Smooth muscle cell (in vitro differentiated cells): Measurements from ENCODE around the gene GALNT7. TPM values are rescaled to one million over a fixed set of nuclear protein-coding genes. Genes with fewer than 3 reads are reported as not detected.

Experiments used
- DNase-seq: peaks from one replicate; lab custom pipeline; 2025; ENCODE audit not compliant: unreplicated experiment; lab: John Stamatoyannopoulos, UW
- H2AFZ ChIP-seq: fragments of 200-600 bp; sonication (generic); 2 replicates; pipeline ENCODE4 v1.6.0; 2016; ENCODE audit warnings: antibody characterized with exemption, low read depth, mild to moderate bottlenecking
- H3F3A ChIP-seq: fragments of 200-600 bp; sonication (generic); 2 replicates; pipeline ENCODE4 v1.6.0; 2017; ENCODE audit warnings: antibody characterized with exemption, low read depth
- H3K27ac ChIP-seq: fragments of 200-600 bp; sonication (generic); 2 replicates; pipeline ENCODE4 v1.5.1; 2016; ENCODE audit warnings: low read depth, mild to moderate bottlenecking
- H3K27me3 ChIP-seq: fragments of 200-600 bp; sonication (generic); 2 replicates; pipeline ENCODE4 v1.6.1; 2016; ENCODE audit warnings: low read depth, mild to moderate bottlenecking
- H3K36me3 ChIP-seq: fragments of 200-600 bp; sonication (generic); 2 replicates; pipeline ENCODE4 v1.5.1; 2016; ENCODE audit warnings: low read depth
- H3K4me1 ChIP-seq: fragments of 200-600 bp; sonication (generic); 2 replicates; pipeline ENCODE4 v1.5.1; 2016; ENCODE audit warnings: low read depth
- H3K4me2 ChIP-seq: fragments of 200-600 bp; sonication (generic); 2 replicates; pipeline ENCODE4 v1.6.0; 2016; ENCODE audit warnings: mild to moderate bottlenecking
- H3K4me3 ChIP-seq: fragments of 200-600 bp; sonication (generic); 2 replicates; pipeline ENCODE4 v1.5.1; 2016; ENCODE audit warnings: mild to moderate bottlenecking
- H3K79me2 ChIP-seq: fragments of 200-600 bp; sonication (generic); 2 replicates; pipeline ENCODE4 v1.6.0; 2016; ENCODE audit warnings: low read depth, mild to moderate bottlenecking
- H3K9ac ChIP-seq: fragments of 200-600 bp; sonication (generic); 2 replicates; pipeline ENCODE4 v1.6.0; 2016; ENCODE audit warnings: low read depth
- H3K9me3 ChIP-seq: fragments of 200-600 bp; sonication (generic); replicated peaks from 2 replicates; pipeline ENCODE4 v1.5.1; 2016; ENCODE audit warnings: low read depth
- H4K20me1 ChIP-seq: fragments of 200-600 bp; sonication (generic); 2 replicates; pipeline ENCODE4 v1.6.0; 2016; ENCODE audit warnings: low read depth
- CTCF ChIP-seq: fragments of 200-600 bp; sonication (generic); IDR thresholded peaks from 2 replicates; pipeline ENCODE4 v1.5.1; 2017; ENCODE audit warnings: borderline replicate concordance, mild to moderate bottlenecking, antibody characterized with exemption; ENCODE audit not compliant: insufficient read depth, poor library complexity, severe bottlenecking
- WGBS: methylation state at CpG from one replicate; pipeline ENCODE4 v1.1.7; 2016; ENCODE audit warnings: low lambda C conversion rate; 5-methylcytosine and 5-hydroxymethylcytosine counted together
- polyA plus RNA-seq: library from polyadenylated mRNA; unstranded; fragments of >200 nt; fragmentation: Nextera tagmentation; extraction: Ambion mirVana; gene quantifications from 2 replicates; pipeline ENCODE4 v1.2.1, GENCODE V29; 2016
- total RNA-seq: library from RNA; depleted of rRNA; stranded (reverse); fragments of >200 nt; gene quantifications from 2 replicates; pipeline ENCODE4 v1.2.3, GENCODE V29; 2014

Gene GALNT7
- total and polyA plus RNA-seq, 2 experiments from 2014 or later: 9.0 to 33.4 TPM

GRCh38 chr4:173145131-173145530, 23.5 kb upstream of the GALNT7 start:
- no peak for DNase-seq
- no peaks in the 10 kb centered on the region for H3K4me1 ChIP-seq
- H3K4me2 ChIP-seq: no peak overlapping the region
- no peaks in the 10 kb centered on the region for H3K27me3 ChIP-seq
- no peak overlapping the region for H2AFZ ChIP-seq
- no peak for TF ChIP-seq CTCF
- H3K4me3 ChIP-seq: no peak overlapping the region
- H3K9me3 ChIP-seq: no peaks in the 10 kb centered on the region
- no peak overlapping the region for H3K9ac ChIP-seq
- H3K27ac ChIP-seq: no peak overlapping the region
- 97% methylated on average over 3 of the region's 3 CpGs for WGBS
- no peaks in the 10 kb centered on the region for H3F3A ChIP-seq
- no peaks in the 10 kb centered on the region for H3K36me3 ChIP-seq
- no peaks in the 10 kb centered on the region for H3K79me2 ChIP-seq
- H4K20me1 ChIP-seq: no peaks in the 10 kb centered on the region

GRCh38 chr4:173146456-173146855, 22.2 kb upstream of the GALNT7 start:
- H3K9ac ChIP-seq: no peak overlapping the region
- H3K79me2 ChIP-seq: no peaks in the 10 kb centered on the region
- no peaks in the 10 kb centered on the region for H3K27me3 ChIP-seq
- H3F3A ChIP-seq: no peaks in the 10 kb centered on the region
- no peaks in the 10 kb centered on the region for H3K36me3 ChIP-seq
- no peak overlapping the region for H3K27ac ChIP-seq
- no peak overlapping the region for H2AFZ ChIP-seq
- no peaks in the 10 kb centered on the region for H4K20me1 ChIP-seq
- no peak overlapping the region for H3K4me3 ChIP-seq
- no peak overlapping the region for H3K4me2 ChIP-seq
- TF ChIP-seq CTCF: no peak
- DNase-seq: no peak
- WGBS: over 99% methylated on average over 4 of the region's 4 CpGs
- H3K9me3 ChIP-seq: no peaks in the 10 kb centered on the region
- no peaks in the 10 kb centered on the region for H3K4me1 ChIP-seq

- Histone ChIP-seq H3K4me2 (no peak overlapping the region), H4K20me1 (no peaks in the 10 kb centered on the region), H3K4me1 (no peaks in the 10 kb centered on the region), H3K27ac (no peak overlapping the region), H3K27me3 (no peaks in the 10 kb centered on the region), H3F3A (no peaks in the 10 kb centered on the region), H3K36me3 (no peaks in the 10 kb centered on the region), H2AFZ (no peak overlapping the region), H3K79me2 (no peaks in the 10 kb centered on the region), H3K9ac (no peak overlapping the region), H3K4me3 (no peak overlapping the region), H3K9me3 (no peaks in the 10 kb centered on the region)
- 75% methylated on average over 2 of the region's 2 CpGs for WGBS
- DNase-seq: no peak
- TF ChIP-seq CTCF: no peak
Measured at GRCh38 chr4:173151496-173151895, 17.1 kb upstream of the GALNT7 start.

GRCh38 chr4:173152104-173152503, 16.5 kb upstream of the GALNT7 start:
- no peaks in the 10 kb centered on the region for H3K4me1 ChIP-seq
- no peaks in the 10 kb centered on the region for H3F3A ChIP-seq
- no peak overlapping the region for H3K9ac ChIP-seq
- DNase-seq: no peak
- no peak overlapping the region for H3K4me2 ChIP-seq
- H3K79me2 ChIP-seq: no peaks in the 10 kb centered on the region
- no peak for TF ChIP-seq CTCF
- 90% methylated on average over 6 of the region's 6 CpGs for WGBS
- H3K27ac ChIP-seq: no peak overlapping the region
- H4K20me1 ChIP-seq: no peaks in the 10 kb centered on the region
- no peak overlapping the region for H3K4me3 ChIP-seq
- no peaks in the 10 kb centered on the region for H3K36me3 ChIP-seq
- H3K27me3 ChIP-seq: no peaks in the 10 kb centered on the region
- no peaks in the 10 kb centered on the region for H3K9me3 ChIP-seq
- no peak overlapping the region for H2AFZ ChIP-seq
